ENCODE data around the gene PRM1. TPM values are rescaled to one million over a fixed set of nuclear protein-coding genes. Genes with fewer than 3 reads are reported as not detected.

The PRM1 gene
- total RNA-seq, result not detected in 2 replicates

GRCh38 chr16:11280616-11281522 is at the start of gene PRM1:
Gene PRM1 (minus strand): TSS chr16:11281330. CDS start chr16:11281238, 92 bp downstream.
- no peak within 1 kb of the TSS for H3K4me3 ChIP-seq (ENCODE audit: low read depth, low read length)
- TF ChIP-seq CTCF (conservative IDR thresholded peaks at IDR 0.05; ENCODE audit: low read depth, low read length), result no peak
- no peak for DNase-seq (ENCODE audit: low read depth)

GRCh38 chr16:11330526-11331237 is 49.6 kb upstream of the PRM1 start:
- no peak overlapping the region for H3K4me3 ChIP-seq (ENCODE audit: low read depth, low read length)
- no peak for DNase-seq (ENCODE audit: low read depth)
- TF ChIP-seq CTCF (conservative IDR thresholded peaks at IDR 0.05; ENCODE audit: low read depth, low read length), result no peak

GRCh38 chr16:11329891-11330290 is 48.8 kb upstream of the PRM1 start:
- no peak overlapping the region for H3K4me3 ChIP-seq (ENCODE audit: low read depth, low read length)
- DNase-seq (ENCODE audit: low read depth), result no peak
- no peak for TF ChIP-seq CTCF (conservative IDR thresholded peaks at IDR 0.05; ENCODE audit: low read depth, low read length)

GRCh38 chr16:11329071-11329491 is 48.0 kb upstream of the PRM1 start:
- H3K4me3 ChIP-seq (ENCODE audit: low read depth, low read length), result peak overlapping the region; percentile 11
- peak; percentile 33 for DNase-seq (ENCODE audit: low read depth)
- no peak for TF ChIP-seq CTCF (conservative IDR thresholded peaks at IDR 0.05; ENCODE audit: low read depth, low read length)

GRCh38 chr16:11328172-11329070 is 47.3 kb upstream of the PRM1 start:
- peak; percentile 74 for DNase-seq (ENCODE audit: low read depth)
- H3K4me3 ChIP-seq (ENCODE audit: low read depth, low read length), result peak overlapping the region; percentile 11
- no peak for TF ChIP-seq CTCF (conservative IDR thresholded peaks at IDR 0.05; ENCODE audit: low read depth, low read length)

All from epithelial cell of proximal tubule (primary cell).